ENCODE data around the gene GRM1. TPM values are rescaled to one million over a fixed set of nuclear protein-coding genes. Genes with fewer than 3 reads are reported as not detected.
A peak's percentile ranks its signal among the peaks of the same experiment; 100 is the strongest.

The GRM1 gene
- total RNA-seq, 1 donor from 2014 or later: 0.79 TPM

GRCh38 chr6:146444189-146444588 is 415.3 kb downstream of the GRM1 start:
- Histone ChIP-seq H3K4me2 (no peak overlapping the region), H2AFZ (replicated peaks) (peak overlapping the region; percentile 10), H3K9me3 (ENCODE audit: low read depth) (no peaks in the 10 kb centered on the region), H3K9ac (no peak overlapping the region), H3K4me1 (no peaks in the 10 kb centered on the region), H3F3A (ENCODE audit: low read depth) (no peaks in the 10 kb centered on the region), H3K4me3 (no peak overlapping the region), H3K27ac (no peak overlapping the region), H3K36me3 (no peaks in the 10 kb centered on the region), H3K79me2 (ENCODE audit: low read depth) (no peaks in the 10 kb centered on the region), H4K20me1 (ENCODE audit: low read depth) (no peaks in the 10 kb centered on the region), H3K27me3 (no peaks in the 10 kb centered on the region)
- TF ChIP-seq, protein P1, sequence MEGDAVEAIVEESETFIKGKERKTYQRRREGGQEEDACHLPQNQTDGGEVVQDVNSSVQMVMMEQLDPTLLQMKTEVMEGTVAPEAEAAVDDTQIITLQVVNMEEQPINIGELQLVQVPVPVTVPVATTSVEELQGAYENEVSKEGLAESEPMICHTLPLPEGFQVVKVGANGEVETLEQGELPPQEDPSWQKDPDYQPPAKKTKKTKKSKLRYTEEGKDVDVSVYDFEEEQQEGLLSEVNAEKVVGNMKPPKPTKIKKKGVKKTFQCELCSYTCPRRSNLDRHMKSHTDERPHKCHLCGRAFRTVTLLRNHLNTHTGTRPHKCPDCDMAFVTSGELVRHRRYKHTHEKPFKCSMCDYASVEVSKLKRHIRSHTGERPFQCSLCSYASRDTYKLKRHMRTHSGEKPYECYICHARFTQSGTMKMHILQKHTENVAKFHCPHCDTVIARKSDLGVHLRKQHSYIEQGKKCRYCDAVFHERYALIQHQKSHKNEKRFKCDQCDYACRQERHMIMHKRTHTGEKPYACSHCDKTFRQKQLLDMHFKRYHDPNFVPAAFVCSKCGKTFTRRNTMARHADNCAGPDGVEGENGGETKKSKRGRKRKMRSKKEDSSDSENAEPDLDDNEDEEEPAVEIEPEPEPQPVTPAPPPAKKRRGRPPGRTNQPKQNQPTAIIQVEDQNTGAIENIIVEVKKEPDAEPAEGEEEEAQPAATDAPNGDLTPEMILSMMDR (IDR thresholded peaks at IDR 0.05): no peak
- TF ChIP-seq EZH2 (IDR thresholded peaks at IDR 0.05) (no peak), EZH2phosphoT487 (IDR thresholded peaks at IDR 0.05) (no peak)
- no peak overlapping the region for H3K4me3 Mint-ChIP-seq
- peak; percentile 8 for DNase-seq (ENCODE audit: low spot score)
- no peaks in the 10 kb centered on the region for H3K4me1 Mint-ChIP-seq
- no peak overlapping the region for H3K27ac Mint-ChIP-seq
- no peaks in the 10 kb centered on the region for H3K27me3 Mint-ChIP-seq (ENCODE audit: insufficient read depth, low read depth)
- peaks cover 6% of the 10 kb centered on the region for H3K9me3 Mint-ChIP-seq
- H3K36me3 Mint-ChIP-seq: peaks cover 9% of the 10 kb centered on the region

DNA sequence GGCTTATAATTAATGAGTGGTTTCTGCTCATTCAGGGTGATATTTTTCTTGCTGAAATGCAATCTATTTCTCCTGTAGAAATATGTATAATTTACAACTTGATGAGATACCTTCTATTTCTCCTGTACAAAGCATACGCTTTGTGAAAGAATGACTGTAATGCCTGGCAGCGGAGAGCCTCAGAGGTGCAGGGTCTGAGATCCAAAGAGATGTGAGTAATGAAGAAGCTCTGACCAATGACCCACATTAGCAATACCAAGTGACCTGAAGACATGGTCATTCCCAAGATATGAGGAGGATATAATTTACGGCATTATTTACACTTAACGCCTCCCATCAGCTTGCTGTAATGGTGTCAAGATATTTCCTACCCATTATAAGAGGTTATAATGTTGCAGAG is 416.4 kb downstream of the GRM1 start:
- no peaks in the 10 kb centered on the region for H3K27me3 ChIP-seq
- Mint-ChIP-seq H3K27me3 (ENCODE audit: insufficient read depth, low read depth) (no peaks in the 10 kb centered on the region), H3K27ac (no peak overlapping the region), H3K4me3 (no peak overlapping the region), H3K9me3 (peaks cover 6% of the 10 kb centered on the region), H3K4me1 (no peaks in the 10 kb centered on the region), H3K36me3 (peaks cover 9% of the 10 kb centered on the region)
- no peaks in the 10 kb centered on the region for H3K9me3 ChIP-seq (ENCODE audit: low read depth)
- H3F3A ChIP-seq (ENCODE audit: low read depth): no peaks in the 10 kb centered on the region
- no peaks in the 10 kb centered on the region for H4K20me1 ChIP-seq (ENCODE audit: low read depth)
- no peaks in the 10 kb centered on the region for H3K79me2 ChIP-seq (ENCODE audit: low read depth)
- no peak overlapping the region for H3K4me2 ChIP-seq
- H3K4me3 ChIP-seq: no peak overlapping the region
- DNase-seq (ENCODE audit: low spot score): no peak
- no peak for TF ChIP-seq EZH2 (IDR thresholded peaks at IDR 0.05)
- TF ChIP-seq, protein P1 (IDR thresholded peaks at IDR 0.05): no peak
- TF ChIP-seq EZH2phosphoT487 (IDR thresholded peaks at IDR 0.05): no peak
- no peak overlapping the region for H3K27ac ChIP-seq
- H3K36me3 ChIP-seq: no peaks in the 10 kb centered on the region
- H3K9ac ChIP-seq: no peak overlapping the region
- no peaks in the 10 kb centered on the region for H3K4me1 ChIP-seq
- no peak overlapping the region for H2AFZ ChIP-seq (replicated peaks)

GRCh38 chr6:146456886-146457285 is 428.0 kb downstream of the GRM1 start:
- Mint-ChIP-seq H3K4me3 (no peak overlapping the region), H3K9me3 (peaks cover 38% of the 10 kb centered on the region), H3K27me3 (ENCODE audit: insufficient read depth, low read depth) (no peaks in the 10 kb centered on the region), H3K36me3 (no peaks in the 10 kb centered on the region), H3K27ac (no peak overlapping the region), H3K4me1 (no peaks in the 10 kb centered on the region)
- peaks cover 8% of the 10 kb centered on the region for H3K9me3 ChIP-seq (ENCODE audit: low read depth)
- no peaks in the 10 kb centered on the region for H3K36me3 ChIP-seq
- H3K9ac ChIP-seq: no peak overlapping the region
- H4K20me1 ChIP-seq (ENCODE audit: low read depth): no peaks in the 10 kb centered on the region
- H2AFZ ChIP-seq (replicated peaks): no peak overlapping the region
- H3F3A ChIP-seq (ENCODE audit: low read depth): no peaks in the 10 kb centered on the region
- H3K4me2 ChIP-seq: no peak overlapping the region
- H3K79me2 ChIP-seq (ENCODE audit: low read depth): no peaks in the 10 kb centered on the region
- no peak for DNase-seq (ENCODE audit: low spot score)
- TF ChIP-seq EZH2 (IDR thresholded peaks at IDR 0.05): no peak
- no peak overlapping the region for H3K27ac ChIP-seq
- no peaks in the 10 kb centered on the region for H3K4me1 ChIP-seq
- no peaks in the 10 kb centered on the region for H3K27me3 ChIP-seq
- no peak overlapping the region for H3K4me3 ChIP-seq

- Histone ChIP-seq H3K36me3 (no peaks in the 10 kb centered on the region), H3F3A (ENCODE audit: low read depth) (no peaks in the 10 kb centered on the region), H2AFZ (replicated peaks) (no peak overlapping the region), H3K4me2 (no peak overlapping the region), H3K4me3 (no peak overlapping the region), H3K27ac (no peak overlapping the region), H3K9ac (no peak overlapping the region), H3K4me1 (no peaks in the 10 kb centered on the region), H3K9me3 (ENCODE audit: low read depth) (peaks cover 8% of the 10 kb centered on the region), H3K79me2 (ENCODE audit: low read depth) (no peaks in the 10 kb centered on the region), H4K20me1 (ENCODE audit: low read depth) (no peaks in the 10 kb centered on the region), H3K27me3 (no peaks in the 10 kb centered on the region)
- Mint-ChIP-seq H3K4me3 (no peak overlapping the region), H3K27ac (no peak overlapping the region), H3K9me3 (peaks cover 28% of the 10 kb centered on the region), H3K27me3 (ENCODE audit: insufficient read depth, low read depth) (no peaks in the 10 kb centered on the region), H3K36me3 (no peaks in the 10 kb centered on the region), H3K4me1 (no peaks in the 10 kb centered on the region)
- TF ChIP-seq EZH2 (IDR thresholded peaks at IDR 0.05): no peak
- DNase-seq (ENCODE audit: low spot score): no peak
Observed at GRCh38 chr6:146460941-146461340, 432.1 kb downstream of the GRM1 start.

All from neural progenitor cell (in vitro differentiated cells).